Thoracic aorta (tissue), 2 donors: ENCODE data around the gene WAPL. TPM values are rescaled to one million over a fixed set of nuclear protein-coding genes. Genes with fewer than 3 reads are reported as not detected.

Source experiments
- ATAC-seq: fragments of 150-250 bp; one replicate; pipeline ENCODE4 v1.8.0; 2017; ENCODE audit warnings: low read depth; ENCODE audit not compliant: insufficient number of reproducible peaks, low FRiP score
- DNase-seq: peaks from one replicate; pipeline ENCODE4 v3.0.0-alpha.2; 2020; ENCODE audit warnings: low spot score
- H3K27ac ChIP-seq, 2 donors: fragments of 200-600 bp; sonication (generic); 1 replicate in 1 of 2; 2 replicates in 1 of 2; pipeline ENCODE4 v1.5.1; 2016; ENCODE audit warnings: mild to moderate bottlenecking in 2 of 2, moderate library complexity in 2 of 2
- H3K27me3 ChIP-seq: fragments of 200-600 bp; sonication (generic); replicated peaks from 2 replicates; pipeline ENCODE4 v1.6.0; 2016; ENCODE audit warnings: mild to moderate bottlenecking; ENCODE audit not compliant: insufficient read depth
- H3K36me3 ChIP-seq: fragments of 200-600 bp; sonication (generic); one replicate; pipeline ENCODE4 v1.5.1; 2016
- H3K4me1 ChIP-seq, 2 donors: fragments of 200-600 bp; sonication (generic); 1 replicate in 1 of 2; 2 replicates in 1 of 2; pipeline versions ENCODE4 v1.5.1 to v1.6.0; 2016; ENCODE audit warnings: low read depth in 2 of 2, mild to moderate bottlenecking in 1 of 2; ENCODE audit not compliant: control insufficient read depth in 1 of 2
- H3K4me3 ChIP-seq: fragments of 200-600 bp; sonication (generic); 2 replicates; pipeline ENCODE4 v1.5.1; 2016; ENCODE audit warnings: mild to moderate bottlenecking
- H3K9me3 ChIP-seq: fragments of 200-600 bp; sonication (generic); 2 replicates; pipeline ENCODE4 v1.5.1; 2016
- CTCF ChIP-seq: fragments of 200-600 bp; sonication (generic); IDR thresholded peaks from one replicate; pipeline ENCODE4 v1.5.1; 2019; ENCODE audit warnings: antibody characterized with exemption
- total RNA-seq, 2 donors: library from RNA; depleted of rRNA; stranded (reverse); fragments of >200 nt; gene quantifications; one replicate each; pipeline versions ENCODE4 v1.1.0 to v1.2.3, GENCODE V29; 2016

WAPL gene
- total RNA-seq, 2 donors from 2014 or later = 25.9 to 52.7 TPM

DNA sequence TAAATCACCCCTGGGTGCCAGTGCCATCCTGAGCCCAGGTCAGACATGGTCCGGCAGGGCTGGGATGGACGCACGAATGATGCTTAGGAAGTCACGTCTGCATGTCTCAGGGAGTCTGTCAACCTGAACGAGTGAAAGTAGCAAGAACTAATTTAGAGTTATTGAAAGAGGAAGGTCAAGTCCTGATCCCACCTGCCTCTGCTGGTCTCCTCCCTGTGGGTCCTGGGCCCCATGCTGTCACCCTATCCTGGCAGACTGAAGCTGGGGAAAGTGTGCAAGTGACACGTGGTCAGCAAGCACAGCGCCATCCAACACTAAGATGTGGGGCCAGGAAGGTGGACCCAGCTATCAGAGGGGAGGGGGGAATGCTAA, 128.9 kb downstream of the WAPL start:
- no peaks in the 10 kb centered on the region for H3K36me3 ChIP-seq
- H3K27me3 ChIP-seq = no peaks in the 10 kb centered on the region
- H3K4me3 ChIP-seq = no peak overlapping the region
- DNase-seq (no peak), ATAC-seq (no peak)
- no peak for TF ChIP-seq CTCF
- no peak overlapping the region for H3K27ac ChIP-seq
- H3K4me1 ChIP-seq = peaks cover 6 to 10% of the 10 kb centered on the region in 2 donors
- H3K9me3 ChIP-seq = no peaks in the 10 kb centered on the region

- H3K36me3 ChIP-seq = no peaks in the 10 kb centered on the region
- H3K27me3 ChIP-seq = no peaks in the 10 kb centered on the region
- ATAC-seq (no peak), DNase-seq (no peak)
- peaks cover 6 to 10% of the 10 kb centered on the region in 2 donors for H3K4me1 ChIP-seq
- no peak for TF ChIP-seq CTCF
- H3K4me3 ChIP-seq = no peak overlapping the region
- H3K9me3 ChIP-seq = no peaks in the 10 kb centered on the region
- H3K27ac ChIP-seq = no peak overlapping the region
Measured at GRCh38 chr10:86391986-86392722, 129.4 kb downstream of the WAPL start.

GRCh38 chr10:86391236-86391840, 130.3 kb downstream of the WAPL start:
- H3K4me3 ChIP-seq = no peak overlapping the region
- H3K4me1 ChIP-seq = peaks cover 6 to 10% of the 10 kb centered on the region in 2 donors
- TF ChIP-seq CTCF = no peak
- no peaks in the 10 kb centered on the region for H3K9me3 ChIP-seq
- H3K27me3 ChIP-seq = no peaks in the 10 kb centered on the region
- DNase-seq (no peak), ATAC-seq (no peak)
- H3K36me3 ChIP-seq = no peaks in the 10 kb centered on the region
- no peak overlapping the region for H3K27ac ChIP-seq

GRCh38 chr10:86390337-86391120, 131.1 kb downstream of the WAPL start:
- Histone ChIP-seq H3K4me1 (peaks cover 6 to 10% of the 10 kb centered on the region in 2 donors), H3K4me3 (no peak overlapping the region), H3K27me3 (no peaks in the 10 kb centered on the region), H3K36me3 (no peaks in the 10 kb centered on the region), H3K27ac (no peak overlapping the region), H3K9me3 (no peaks in the 10 kb centered on the region)
- no peak for TF ChIP-seq CTCF
- ATAC-seq (no peak), DNase-seq (no peak)
